Activated CD8-positive, alpha-beta T cell treated with anti-CD3 and anti-CD28 coated beads, Interleukin-2, amount 10 ng/mL, durations not matched to agents 7 days and 5 days (primary cell): ENCODE measurements around the gene HOXA10. TPM values are rescaled to one million over a fixed set of nuclear protein-coding genes. Genes with fewer than 3 reads are reported as not detected.
A peak's percentile ranks its signal among the peaks of the same experiment; 100 is the strongest.

Experiments
- ATAC-seq: fragments of 150-1000 bp; cut with Tn5 transposase; one replicate; pipeline ENCODE4 v1.10.0; 2021; ENCODE audit warnings: moderate library complexity
- CTCF ChIA-PET: fragments of 350-600 bp; sonication (Branson Sonifier 250); formaldehyde crosslinking; loops from one replicate; lab custom pipeline; 2021; ENCODE audit warnings: antibody characterized with exemption; lab: Charles Lee
- POLR2A ChIA-PET: fragments of 350-600 bp; sonication (Branson Sonifier 250); formaldehyde crosslinking; loops from one replicate; lab custom pipeline; 2021; ENCODE audit warnings: antibody characterized with exemption; lab: Charles Lee
- DNase-seq: peaks from one replicate; pipeline ENCODE4 v3.0.0-alpha.2; 2020
- H3K27ac Mint-ChIP-seq: one replicate; pipeline ENCODE4 v1.8.0; 2021; ENCODE audit warnings: mild to moderate bottlenecking, mixed read lengths
- H3K27me3 Mint-ChIP-seq: one replicate; pipeline ENCODE4 v1.8.0; 2021; ENCODE audit warnings: low read depth, mixed read lengths
- H3K36me3 Mint-ChIP-seq: one replicate; pipeline ENCODE4 v1.8.0; 2021; ENCODE audit warnings: low read depth, mixed read lengths
- H3K4me1 Mint-ChIP-seq: one replicate; pipeline ENCODE4 v1.8.0; 2021; ENCODE audit warnings: low read depth, mixed read lengths
- H3K4me3 Mint-ChIP-seq: one replicate; pipeline ENCODE4 v1.8.0; 2021; ENCODE audit warnings: mild to moderate bottlenecking, mixed read lengths
- H3K9me3 Mint-ChIP-seq: one replicate; pipeline ENCODE4 v1.8.0; 2022; ENCODE audit warnings: mixed read lengths; ENCODE audit not compliant: insufficient read depth
- total RNA-seq, 2 experiments: library from RNA; stranded (reverse); gene quantifications; one replicate each; pipeline ENCODE4 v1.2.3, GENCODE V29; 2021

The HOXA10 gene
- total RNA-seq, 2 experiments from 2014 or later: not detected

- ChIA-PET CTCF (interaction anchor here (0.6 to 2.5 kb wide), 18 partner anchors 9 to 714 kb away, joined by 3 to 21 read pairs (median 4); partner anchors contain the start of gene EVX1), POLR2A (interaction anchor here (0.7 kb wide), 1 partner anchor 10 kb away, joined by 3 read pairs; no protein-coding TSS in a partner anchor)
- DNase-seq: no peak
- Mint-ChIP-seq H3K4me3 (no peak overlapping the region), H3K4me1 (peaks cover 6% of the 10 kb centered on the region), H3K27me3 (peaks cover 82% of the 10 kb centered on the region), H3K27ac (no peak overlapping the region), H3K9me3 (no peaks in the 10 kb centered on the region), H3K36me3 (no peaks in the 10 kb centered on the region)
- no peak for ATAC-seq
Observed at GRCh38 chr7:27211084-27211446, 36.9 kb upstream of the HOXA10 start.

DNA sequence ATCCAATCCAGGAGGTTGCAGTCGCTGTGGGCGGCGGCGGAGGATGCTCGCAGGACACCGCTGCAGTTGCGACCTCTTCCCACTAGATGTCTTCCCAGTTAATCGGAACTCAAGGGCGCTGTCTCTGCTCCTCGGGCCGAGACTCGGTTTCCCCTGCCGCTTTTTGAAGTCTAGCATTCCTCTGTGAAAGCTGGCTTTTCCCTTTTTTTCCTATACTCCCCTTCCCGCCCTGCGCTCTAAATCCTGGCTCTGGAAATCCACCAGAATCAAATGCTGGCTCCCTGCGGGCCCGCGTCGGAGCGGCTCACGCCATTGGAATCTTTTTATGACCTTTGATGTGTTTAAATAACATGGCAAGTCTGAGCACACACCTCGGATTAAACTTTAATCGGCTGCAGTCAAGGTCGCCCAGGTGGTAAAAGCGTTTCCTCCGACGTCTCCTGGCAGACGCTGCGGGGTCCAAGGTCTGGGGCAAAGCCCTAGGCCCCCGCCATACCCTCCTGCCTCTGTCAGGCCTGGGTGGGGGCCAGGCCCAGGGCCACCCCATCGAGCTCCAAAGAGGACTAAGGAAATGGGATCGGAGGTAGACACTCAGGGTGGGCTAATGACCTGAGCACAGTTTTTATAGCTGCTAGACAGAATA, 36.4 kb upstream of the HOXA10 start:
- Mint-ChIP-seq H3K36me3 (no peaks in the 10 kb centered on the region), H3K9me3 (no peaks in the 10 kb centered on the region), H3K4me1 (peaks cover 9% of the 10 kb centered on the region), H3K27ac (no peak overlapping the region), H3K27me3 (peaks cover 82% of the 10 kb centered on the region), H3K4me3 (no peak overlapping the region)
- POLR2A ChIA-PET: no interaction called here
- ATAC-seq (no peak), DNase-seq (peak; percentile 60)
- CTCF ChIA-PET: interaction anchor here (0.6 to 2.5 kb wide), 19 partner anchors 8 to 809 kb away, joined by 3 to 21 read pairs (median 3); partner anchors contain the start of genes EVX1 and HIBADH

GRCh38 chr7:27209933-27210440, 35.9 kb upstream of the HOXA10 start:
- ATAC-seq (no peak), DNase-seq (no peak)
- H3K27ac Mint-ChIP-seq: no peak overlapping the region
- no peaks in the 10 kb centered on the region for H3K9me3 Mint-ChIP-seq
- CTCF ChIA-PET: interaction anchor here (0.7 to 2.5 kb wide), 14 partner anchors 11 to 810 kb away, joined by 3 to 21 read pairs (median 4); partner anchors contain the start of gene HIBADH
- no peak overlapping the region for H3K4me3 Mint-ChIP-seq
- H3K27me3 Mint-ChIP-seq: peaks cover 83% of the 10 kb centered on the region
- peaks cover 11% of the 10 kb centered on the region for H3K4me1 Mint-ChIP-seq
- H3K36me3 Mint-ChIP-seq: no peaks in the 10 kb centered on the region
- POLR2A ChIA-PET: no interaction called here

DNA sequence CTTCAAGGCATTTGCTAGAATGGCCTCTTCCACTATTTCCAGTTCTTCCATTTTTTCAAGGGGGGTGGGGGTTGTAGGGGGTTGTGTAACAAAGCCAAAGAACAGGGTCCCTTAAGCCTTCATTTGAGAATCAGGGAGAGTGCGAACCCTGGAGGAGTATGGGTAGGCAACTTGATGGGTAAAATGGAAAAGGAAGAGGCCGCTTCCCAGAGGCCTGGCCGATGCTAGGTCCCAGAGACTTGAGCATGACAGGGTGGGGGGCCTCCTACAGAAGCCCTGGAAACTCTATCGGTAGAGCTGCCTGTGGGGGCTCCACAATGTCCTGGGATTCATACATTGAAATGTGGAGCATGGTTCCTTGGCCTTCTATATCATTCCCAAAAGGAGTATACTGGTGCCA, 34.9 kb upstream of the HOXA10 start:
- Mint-ChIP-seq H3K27ac (no peak overlapping the region), H3K9me3 (no peaks in the 10 kb centered on the region), H3K4me1 (peaks cover 14% of the 10 kb centered on the region), H3K4me3 (no peak overlapping the region), H3K36me3 (no peaks in the 10 kb centered on the region), H3K27me3 (peaks cover 86% of the 10 kb centered on the region)
- POLR2A ChIA-PET: no interaction called here
- CTCF ChIA-PET: interaction anchor here (1.0 to 2.3 kb wide), 5 partner anchors 14 to 716 kb away, joined by 3 to 13 read pairs (median 4); no protein-coding TSS in a partner anchor
- DNase-seq (no peak), ATAC-seq (no peak)

DNA sequence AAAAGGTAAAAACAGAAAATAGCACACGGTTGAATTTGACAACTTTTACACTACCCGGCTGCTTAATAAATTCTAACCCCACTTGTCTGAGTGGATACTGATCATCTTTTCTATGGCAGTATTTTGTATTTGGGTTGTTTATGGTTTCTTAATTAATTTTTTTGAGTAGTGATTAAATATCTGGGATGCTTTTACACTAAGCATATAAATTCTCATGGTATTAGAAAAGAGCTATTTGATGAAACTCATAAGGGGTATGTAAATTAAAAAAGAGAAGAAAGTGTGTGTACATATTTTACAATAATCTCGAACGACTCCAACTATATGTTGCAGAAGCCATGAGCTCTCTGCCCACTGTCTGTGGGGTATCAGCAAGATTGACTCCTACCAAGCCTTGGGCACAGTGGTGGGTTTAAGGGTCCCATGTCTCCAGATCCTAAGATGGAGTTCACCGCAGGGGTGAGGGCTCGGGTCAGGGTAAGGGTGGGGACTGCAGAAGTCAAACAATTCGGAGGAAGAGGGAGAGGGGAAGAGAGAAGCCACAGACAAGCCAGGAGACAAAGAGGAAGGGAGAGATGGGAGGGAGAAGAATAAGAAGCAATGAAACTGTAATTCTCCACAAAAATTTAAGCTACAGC, 33.3 kb upstream of the HOXA10 start:
- no peak for ATAC-seq
- H3K9me3 Mint-ChIP-seq: no peaks in the 10 kb centered on the region
- H3K27ac Mint-ChIP-seq: no peak overlapping the region
- no peak for DNase-seq
- H3K27me3 Mint-ChIP-seq: peaks cover 87% of the 10 kb centered on the region
- CTCF ChIA-PET: interaction anchor here (0.9 to 1.4 kb wide), 2 partner anchors 12 to 13 kb away, joined by 3 to 6 read pairs; no protein-coding TSS in a partner anchor
- POLR2A ChIA-PET: no interaction called here
- no peaks in the 10 kb centered on the region for H3K36me3 Mint-ChIP-seq
- H3K4me1 Mint-ChIP-seq: peaks cover 14% of the 10 kb centered on the region
- no peak overlapping the region for H3K4me3 Mint-ChIP-seq

- DNase-seq (no peak), ATAC-seq (no peak)
- no peaks in the 10 kb centered on the region for H3K9me3 Mint-ChIP-seq
- H3K27me3 Mint-ChIP-seq: peaks cover 88% of the 10 kb centered on the region
- ChIA-PET POLR2A (no interaction called here), CTCF (interaction anchor here (0.9 to 1.4 kb wide), 2 partner anchors 10 to 45 kb away, joined by 3 to 5 read pairs; no protein-coding TSS in a partner anchor)
- no peak overlapping the region for H3K27ac Mint-ChIP-seq
- H3K4me1 Mint-ChIP-seq: peaks cover 31% of the 10 kb centered on the region
- no peaks in the 10 kb centered on the region for H3K36me3 Mint-ChIP-seq
- H3K4me3 Mint-ChIP-seq: no peak overlapping the region
Observed at GRCh38 chr7:27205325-27206280, 31.5 kb upstream of the HOXA10 start.

DNA sequence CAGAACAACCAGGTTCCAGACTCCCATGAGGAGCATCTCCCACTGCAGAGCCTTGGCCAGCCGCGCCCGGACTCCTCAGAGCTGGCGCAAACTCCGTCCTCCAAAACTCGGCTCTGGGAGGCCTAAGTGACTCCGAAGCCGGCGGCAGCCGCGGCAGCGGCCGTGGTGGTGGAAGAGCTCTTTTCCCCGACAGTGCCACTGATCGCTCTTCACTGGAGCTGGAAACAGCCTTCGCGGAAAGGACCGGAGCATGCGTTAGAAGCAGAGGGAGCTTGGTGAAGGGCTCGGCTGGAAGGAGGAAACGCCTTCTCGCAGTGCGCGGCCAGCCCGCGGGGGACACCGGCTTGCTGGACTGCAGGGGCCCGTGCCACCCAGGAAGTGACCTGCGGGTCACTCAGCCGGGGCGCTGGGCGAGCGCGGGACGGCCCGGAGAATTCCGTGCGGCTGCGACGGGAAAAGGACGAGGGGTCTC, 30.8 kb upstream of the HOXA10 start:
- Mint-ChIP-seq H3K27ac (no peak overlapping the region), H3K36me3 (no peaks in the 10 kb centered on the region), H3K4me3 (no peak overlapping the region), H3K9me3 (no peaks in the 10 kb centered on the region), H3K27me3 (peaks cover 87% of the 10 kb centered on the region), H3K4me1 (peaks cover 32% of the 10 kb centered on the region)
- ATAC-seq (no peak), DNase-seq (no peak)
- POLR2A ChIA-PET: no interaction called here
- CTCF ChIA-PET: interaction anchor here (0.7 to 1.4 kb wide), 3 partner anchors 9 to 44 kb away, joined by 3 to 5 read pairs (median 3); no protein-coding TSS in a partner anchor

DNA sequence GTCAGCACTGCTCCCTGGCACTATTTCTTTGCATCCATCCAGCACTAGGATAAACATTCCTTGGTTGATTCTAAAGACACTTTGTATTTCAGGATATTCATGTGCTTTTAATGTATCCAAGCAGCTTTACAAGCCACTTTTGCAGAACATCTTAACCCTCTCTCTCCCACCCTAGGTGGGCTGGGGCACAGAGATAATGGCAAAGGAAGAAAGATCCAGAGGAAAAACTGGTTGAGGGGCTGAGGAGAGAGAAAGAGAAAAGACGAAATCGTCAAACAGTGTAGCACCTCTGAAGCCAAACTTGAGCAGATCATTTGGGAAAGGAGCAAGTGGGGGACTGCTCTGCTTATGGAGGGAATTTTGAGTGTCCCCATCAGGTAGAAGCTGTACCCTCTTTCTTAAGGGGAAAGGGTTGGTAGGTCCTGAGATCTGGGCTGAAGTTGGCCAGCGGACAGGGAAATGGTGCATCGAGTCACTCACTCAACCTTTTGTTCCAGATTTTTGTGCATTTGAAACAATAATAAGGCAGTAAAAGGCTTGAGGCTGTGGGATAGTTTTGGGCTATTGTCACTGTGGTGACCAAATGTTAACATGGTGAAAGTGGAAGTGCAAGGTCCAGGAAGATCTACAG, 30.0 kb upstream of the HOXA10 start:
- DNase-seq (no peak), ATAC-seq (no peak)
- Mint-ChIP-seq H3K27ac (no peak overlapping the region), H3K4me3 (no peak overlapping the region), H3K36me3 (no peaks in the 10 kb centered on the region), H3K27me3 (peaks cover 84% of the 10 kb centered on the region), H3K9me3 (no peaks in the 10 kb centered on the region), H3K4me1 (peaks cover 33% of the 10 kb centered on the region)
- CTCF ChIA-PET: interaction anchor here (0.7 to 1.4 kb wide), 3 partner anchors 8 to 43 kb away, joined by 3 to 5 read pairs (median 3); no protein-coding TSS in a partner anchor
- POLR2A ChIA-PET: no interaction called here

- no peak overlapping the region for H3K4me3 Mint-ChIP-seq
- peaks cover 35% of the 10 kb centered on the region for H3K4me1 Mint-ChIP-seq
- no peaks in the 10 kb centered on the region for H3K36me3 Mint-ChIP-seq
- no peak for DNase-seq
- ChIA-PET CTCF (interaction anchor here (1.0 kb wide), 1 partner anchor 53 kb away, joined by 3 read pairs; no protein-coding TSS in a partner anchor), POLR2A (no interaction called here)
- no peak for ATAC-seq
- H3K9me3 Mint-ChIP-seq: no peaks in the 10 kb centered on the region
- H3K27ac Mint-ChIP-seq: no peak overlapping the region
- H3K27me3 Mint-ChIP-seq: peaks cover 87% of the 10 kb centered on the region
Observed at GRCh38 chr7:27203365-27203953, 29.3 kb upstream of the HOXA10 start.

- CTCF ChIA-PET: interaction anchor here (1.0 to 1.3 kb wide), 3 partner anchors 8 to 718 kb away, joined by 3 to 6 read pairs (median 3); no protein-coding TSS in a partner anchor
- Mint-ChIP-seq H3K36me3 (no peaks in the 10 kb centered on the region), H3K27ac (no peak overlapping the region), H3K4me3 (no peak overlapping the region), H3K9me3 (no peaks in the 10 kb centered on the region), H3K4me1 (peaks cover 35% of the 10 kb centered on the region), H3K27me3 (peaks cover 88% of the 10 kb centered on the region)
- POLR2A ChIA-PET: no interaction called here
- DNase-seq (no peak), ATAC-seq (no peak)
Observed at GRCh38 chr7:27202862-27203134, 28.7 kb upstream of the HOXA10 start.
